ENCODE measurements around the gene BFAR.

DNA sequence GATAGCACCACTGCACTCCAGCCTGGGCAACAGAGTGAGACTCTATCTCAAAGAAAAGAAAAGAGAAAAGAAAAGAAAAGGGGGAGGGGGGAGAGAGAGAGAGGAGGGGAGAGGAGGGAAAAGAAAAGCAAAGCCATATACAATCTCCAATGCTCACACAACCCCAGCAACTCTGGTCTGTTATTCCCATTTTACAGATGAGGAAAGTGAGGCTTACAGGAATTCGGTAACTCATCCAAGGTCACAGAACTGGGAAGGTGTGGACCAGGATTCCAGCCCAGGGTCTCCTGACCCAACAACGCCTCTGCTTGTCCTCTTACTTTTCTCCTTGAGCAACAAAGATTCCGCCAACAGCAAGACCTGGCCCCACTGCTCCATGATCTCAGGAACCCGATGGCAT, 48.4 kb downstream of the BFAR start:
- TF ChIP-seq, protein P1, sequence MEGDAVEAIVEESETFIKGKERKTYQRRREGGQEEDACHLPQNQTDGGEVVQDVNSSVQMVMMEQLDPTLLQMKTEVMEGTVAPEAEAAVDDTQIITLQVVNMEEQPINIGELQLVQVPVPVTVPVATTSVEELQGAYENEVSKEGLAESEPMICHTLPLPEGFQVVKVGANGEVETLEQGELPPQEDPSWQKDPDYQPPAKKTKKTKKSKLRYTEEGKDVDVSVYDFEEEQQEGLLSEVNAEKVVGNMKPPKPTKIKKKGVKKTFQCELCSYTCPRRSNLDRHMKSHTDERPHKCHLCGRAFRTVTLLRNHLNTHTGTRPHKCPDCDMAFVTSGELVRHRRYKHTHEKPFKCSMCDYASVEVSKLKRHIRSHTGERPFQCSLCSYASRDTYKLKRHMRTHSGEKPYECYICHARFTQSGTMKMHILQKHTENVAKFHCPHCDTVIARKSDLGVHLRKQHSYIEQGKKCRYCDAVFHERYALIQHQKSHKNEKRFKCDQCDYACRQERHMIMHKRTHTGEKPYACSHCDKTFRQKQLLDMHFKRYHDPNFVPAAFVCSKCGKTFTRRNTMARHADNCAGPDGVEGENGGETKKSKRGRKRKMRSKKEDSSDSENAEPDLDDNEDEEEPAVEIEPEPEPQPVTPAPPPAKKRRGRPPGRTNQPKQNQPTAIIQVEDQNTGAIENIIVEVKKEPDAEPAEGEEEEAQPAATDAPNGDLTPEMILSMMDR (IDR thresholded peaks at IDR 0.05), result no peak
- no peak for TF ChIP-seq POLR2A (IDR thresholded peaks at IDR 0.05; ENCODE audit: low read length)
- no peak for TF ChIP-seq FOSB (CRISPR knock-in tag; IDR thresholded peaks at IDR 0.05)

Measured in A549 (cell line).